Measurements from ENCODE around the gene MID1IP1.

Gene MID1IP1

GRCh38 chrX:38819709-38820108, 18.4 kb downstream of the MID1IP1 start:
- H3K9me2 ChIP-seq (replicated peaks; ENCODE audit: insufficient read depth, low read length) = no peaks in the 10 kb centered on the region
- no peaks in the 10 kb centered on the region for H3K36me3 ChIP-seq (replicated peaks; ENCODE audit: insufficient read depth, low read length)
- TF ChIP-seq, protein P1, sequence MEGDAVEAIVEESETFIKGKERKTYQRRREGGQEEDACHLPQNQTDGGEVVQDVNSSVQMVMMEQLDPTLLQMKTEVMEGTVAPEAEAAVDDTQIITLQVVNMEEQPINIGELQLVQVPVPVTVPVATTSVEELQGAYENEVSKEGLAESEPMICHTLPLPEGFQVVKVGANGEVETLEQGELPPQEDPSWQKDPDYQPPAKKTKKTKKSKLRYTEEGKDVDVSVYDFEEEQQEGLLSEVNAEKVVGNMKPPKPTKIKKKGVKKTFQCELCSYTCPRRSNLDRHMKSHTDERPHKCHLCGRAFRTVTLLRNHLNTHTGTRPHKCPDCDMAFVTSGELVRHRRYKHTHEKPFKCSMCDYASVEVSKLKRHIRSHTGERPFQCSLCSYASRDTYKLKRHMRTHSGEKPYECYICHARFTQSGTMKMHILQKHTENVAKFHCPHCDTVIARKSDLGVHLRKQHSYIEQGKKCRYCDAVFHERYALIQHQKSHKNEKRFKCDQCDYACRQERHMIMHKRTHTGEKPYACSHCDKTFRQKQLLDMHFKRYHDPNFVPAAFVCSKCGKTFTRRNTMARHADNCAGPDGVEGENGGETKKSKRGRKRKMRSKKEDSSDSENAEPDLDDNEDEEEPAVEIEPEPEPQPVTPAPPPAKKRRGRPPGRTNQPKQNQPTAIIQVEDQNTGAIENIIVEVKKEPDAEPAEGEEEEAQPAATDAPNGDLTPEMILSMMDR (IDR thresholded peaks at IDR 0.05; ENCODE audit: low read length) = no peak
- TF ChIP-seq EZH2 (optimal IDR thresholded peaks at IDR 0.05; ENCODE audit: low read depth, low read length) (no peak), EZH2phosphoT487 (IDR thresholded peaks at IDR 0.05; ENCODE audit: low read length) (no peak)
- H3F3A ChIP-seq (ENCODE audit: insufficient read depth, low read length) = no peaks in the 10 kb centered on the region
- H3K27me3 ChIP-seq (replicated peaks; ENCODE audit: insufficient read depth, low read length) = no peaks in the 10 kb centered on the region
- no peaks in the 10 kb centered on the region for H4K20me1 ChIP-seq (ENCODE audit: insufficient read depth, low read length)
- no peak overlapping the region for H3K9ac ChIP-seq (ENCODE audit: low read length)
- no peak for DNase-seq
- H3K79me2 ChIP-seq (ENCODE audit: low read length) = no peaks in the 10 kb centered on the region
- no peaks in the 10 kb centered on the region for H3K9me3 ChIP-seq (replicated peaks; ENCODE audit: insufficient read depth, low read length)
- H3K4me3 ChIP-seq (ENCODE audit: low read length) = no peak overlapping the region
- H3K4me1 ChIP-seq (ENCODE audit: low read length) = peaks cover 12% of the 10 kb centered on the region
- H3K4me2 ChIP-seq (ENCODE audit: low read depth, low read length) = no peak overlapping the region
- H3K27ac ChIP-seq (ENCODE audit: low read length) = no peak overlapping the region
- no peak overlapping the region for H2AFZ ChIP-seq (ENCODE audit: low read length)

- Histone ChIP-seq H3K4me2 (ENCODE audit: low read depth, low read length) (no peak overlapping the region), H3K36me3 (replicated peaks; ENCODE audit: insufficient read depth, low read length) (no peaks in the 10 kb centered on the region), H3K9me3 (replicated peaks; ENCODE audit: insufficient read depth, low read length) (no peaks in the 10 kb centered on the region), H2AFZ (ENCODE audit: low read length) (no peak overlapping the region), H3K4me1 (ENCODE audit: low read length) (peaks cover 12% of the 10 kb centered on the region), H3K9ac (ENCODE audit: low read length) (no peak overlapping the region), H3F3A (ENCODE audit: insufficient read depth, low read length) (no peaks in the 10 kb centered on the region), H3K27me3 (replicated peaks; ENCODE audit: insufficient read depth, low read length) (no peaks in the 10 kb centered on the region), H3K9me2 (replicated peaks; ENCODE audit: insufficient read depth, low read length) (no peaks in the 10 kb centered on the region), H3K27ac (ENCODE audit: low read length) (no peak overlapping the region), H3K4me3 (ENCODE audit: low read length) (no peak overlapping the region), H3K79me2 (ENCODE audit: low read length) (no peaks in the 10 kb centered on the region), H4K20me1 (ENCODE audit: insufficient read depth, low read length) (no peaks in the 10 kb centered on the region)
- TF ChIP-seq EZH2 (optimal IDR thresholded peaks at IDR 0.05; ENCODE audit: low read depth, low read length) (no peak), EZH2phosphoT487 (IDR thresholded peaks at IDR 0.05; ENCODE audit: low read length) (no peak)
- TF ChIP-seq, protein P1 (IDR thresholded peaks at IDR 0.05; ENCODE audit: low read length) = no peak
- no peak for DNase-seq
Observed at GRCh38 chrX:38820751-38821150, 19.5 kb downstream of the MID1IP1 start.

- no peak for DNase-seq
- Histone ChIP-seq H3K4me1 (ENCODE audit: low read length) (no peaks in the 10 kb centered on the region), H3K36me3 (replicated peaks; ENCODE audit: insufficient read depth, low read length) (no peaks in the 10 kb centered on the region), H3K27ac (ENCODE audit: low read length) (no peak overlapping the region), H4K20me1 (ENCODE audit: insufficient read depth, low read length) (no peaks in the 10 kb centered on the region), H3K9ac (ENCODE audit: low read length) (no peak overlapping the region), H3K27me3 (replicated peaks; ENCODE audit: insufficient read depth, low read length) (no peaks in the 10 kb centered on the region), H3K4me3 (ENCODE audit: low read length) (no peak overlapping the region), H3K4me2 (ENCODE audit: low read depth, low read length) (no peak overlapping the region), H3F3A (ENCODE audit: insufficient read depth, low read length) (no peaks in the 10 kb centered on the region), H3K9me2 (replicated peaks; ENCODE audit: insufficient read depth, low read length) (no peaks in the 10 kb centered on the region), H3K9me3 (replicated peaks; ENCODE audit: insufficient read depth, low read length) (no peaks in the 10 kb centered on the region), H2AFZ (ENCODE audit: low read length) (no peak overlapping the region), H3K79me2 (ENCODE audit: low read length) (no peaks in the 10 kb centered on the region)
- no peak for TF ChIP-seq EZH2 (optimal IDR thresholded peaks at IDR 0.05; ENCODE audit: low read depth, low read length)
- TF ChIP-seq, protein P1 (IDR thresholded peaks at IDR 0.05; ENCODE audit: low read length) = no peak
Observed at GRCh38 chrX:38824176-38824575, 22.9 kb downstream of the MID1IP1 start.

All from MM.1S (cell line).